ENCODE results near the gene ARHGAP6.

GRCh38 chrX:11193035-11193469 is 472.7 kb downstream of the ARHGAP6 start:
- TF ChIP-seq CTCF (IDR thresholded peaks at IDR 0.05; ENCODE audit: low read length): no peak
- TF ChIP-seq EZH2 (optimal IDR thresholded peaks at IDR 0.05; ENCODE audit: low read depth, low read length): no peak
